Nephron progenitor cell (in vitro differentiated cells): ENCODE data around the gene FBN3.

ENCODE experiments used
- DNase-seq: peaks from one replicate; pipeline ENCODE4 v3.0.0; 2021
- H3K27ac Mint-ChIP-seq: 2 replicates; pipeline ENCODE4 v1.8.0; 2021; ENCODE audit warnings: mild to moderate bottlenecking, moderate library complexity, mixed read lengths
- H3K27me3 Mint-ChIP-seq: 2 replicates; pipeline ENCODE4 v1.8.0; 2021; ENCODE audit warnings: mild to moderate bottlenecking, low read depth, mixed read lengths; ENCODE audit not compliant: poor library complexity
- H3K36me3 Mint-ChIP-seq: 2 replicates; pipeline ENCODE4 v1.8.0; 2021; ENCODE audit warnings: low read depth, mixed read lengths
- H3K4me1 Mint-ChIP-seq: 2 replicates; pipeline ENCODE4 v1.8.0; 2021; ENCODE audit warnings: mixed read lengths
- H3K4me3 Mint-ChIP-seq: 2 replicates; pipeline ENCODE4 v1.8.0; 2021; ENCODE audit warnings: mild to moderate bottlenecking, moderate library complexity, mixed read lengths
- H3K9me3 Mint-ChIP-seq: 2 replicates; pipeline ENCODE4 v1.8.0; 2021; ENCODE audit warnings: mild to moderate bottlenecking, moderate library complexity, mixed read lengths
- CTCF ChIP-seq: fragments of 200-600 bp; sonication (generic); IDR thresholded peaks from 2 replicates; pipeline ENCODE4 v1.5.0; 2021; ENCODE audit warnings: antibody characterized with exemption

The FBN3 gene

DNA sequence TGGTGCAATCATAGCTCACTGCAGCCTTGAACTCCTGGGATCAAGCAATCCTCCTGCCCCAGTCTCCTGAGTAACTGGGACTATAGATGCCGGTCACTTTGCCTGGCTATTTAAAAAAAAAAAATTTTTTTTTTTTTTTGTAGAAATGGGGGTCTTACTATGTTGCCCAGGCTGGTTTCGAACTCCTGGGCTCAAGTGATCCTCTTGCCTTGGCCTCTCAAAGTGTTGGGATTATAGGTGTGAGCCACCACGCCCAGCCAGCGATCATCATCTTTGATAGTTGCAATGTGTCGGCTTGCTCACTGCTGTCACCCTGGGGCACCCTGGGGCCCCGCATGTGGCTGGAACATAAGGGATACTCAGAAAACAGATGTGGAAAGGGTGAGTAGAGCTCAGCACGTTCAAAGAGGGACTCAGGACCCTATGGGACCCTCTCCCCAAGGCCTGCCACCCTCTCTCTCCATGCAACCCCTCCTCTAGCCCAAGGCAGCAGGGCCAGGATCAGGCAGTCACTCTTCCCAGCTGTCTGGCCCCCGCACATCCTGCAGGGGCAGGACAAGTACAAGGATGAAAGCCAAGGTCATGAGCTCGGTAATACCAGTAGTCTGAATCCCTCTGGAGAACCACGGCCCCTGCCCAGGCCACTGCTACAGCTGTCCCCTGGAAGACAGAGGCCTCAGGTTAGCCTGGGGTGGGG lies 103.4 kb downstream of the FBN3 start:
- no peaks in the 10 kb centered on the region for H3K36me3 Mint-ChIP-seq
- peaks cover 43% of the 10 kb centered on the region for H3K27me3 Mint-ChIP-seq
- no peak overlapping the region for H3K4me3 Mint-ChIP-seq
- no peak overlapping the region for H3K27ac Mint-ChIP-seq
- TF ChIP-seq CTCF: no peak
- H3K4me1 Mint-ChIP-seq: no peaks in the 10 kb centered on the region
- no peaks in the 10 kb centered on the region for H3K9me3 Mint-ChIP-seq
- DNase-seq: no peak

DNA sequence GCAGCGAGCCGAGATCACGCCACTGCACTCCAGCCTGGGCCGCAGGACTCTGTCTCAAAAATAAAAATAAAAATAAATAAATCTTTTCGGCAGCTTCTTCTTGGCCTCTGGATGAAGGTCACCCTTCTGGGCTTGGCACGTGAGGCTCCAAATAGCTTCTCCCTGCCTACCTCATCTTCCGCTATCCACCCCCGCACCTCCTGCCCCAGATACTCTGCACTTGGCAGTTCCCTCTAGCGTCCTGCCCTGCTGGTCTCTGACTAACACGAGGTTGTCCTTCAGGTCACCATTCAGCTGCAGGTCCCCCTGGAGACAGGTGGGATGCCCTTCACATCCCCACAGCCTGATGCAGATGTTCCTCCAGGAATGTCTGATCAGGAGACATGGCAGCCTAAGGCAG lies 105.4 kb downstream of the FBN3 start:
- peaks cover 33% of the 10 kb centered on the region for H3K27me3 Mint-ChIP-seq
- no peaks in the 10 kb centered on the region for H3K4me1 Mint-ChIP-seq
- TF ChIP-seq CTCF: no peak
- no peaks in the 10 kb centered on the region for H3K36me3 Mint-ChIP-seq
- H3K4me3 Mint-ChIP-seq: no peak overlapping the region
- H3K27ac Mint-ChIP-seq: no peak overlapping the region
- no peak for DNase-seq
- no peaks in the 10 kb centered on the region for H3K9me3 Mint-ChIP-seq

DNA sequence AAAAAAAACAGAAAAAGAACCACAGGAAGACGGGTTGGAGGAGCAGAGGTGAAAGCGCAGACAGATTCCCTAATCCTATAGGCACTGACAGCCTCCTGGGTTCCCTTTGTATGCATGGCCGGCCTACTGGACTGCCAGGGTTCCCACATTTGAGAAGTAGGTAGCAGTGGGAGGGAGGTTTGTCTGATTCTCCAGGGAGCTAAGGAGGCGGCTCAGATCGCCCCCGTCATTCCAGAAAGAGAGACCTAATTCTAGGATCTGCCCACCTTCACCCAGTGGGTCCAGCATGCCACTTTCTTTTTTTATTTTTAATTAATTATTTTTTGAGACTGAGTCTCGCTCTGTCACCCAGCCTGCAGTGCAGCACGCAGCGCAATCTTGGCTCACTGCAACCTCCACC lies 106.5 kb downstream of the FBN3 start:
- Mint-ChIP-seq H3K27me3 (peaks cover 26% of the 10 kb centered on the region), H3K4me3 (no peak overlapping the region), H3K36me3 (no peaks in the 10 kb centered on the region), H3K9me3 (no peaks in the 10 kb centered on the region), H3K4me1 (no peaks in the 10 kb centered on the region), H3K27ac (no peak overlapping the region)
- DNase-seq: no peak
- TF ChIP-seq CTCF: no peak

GRCh38 chr19:8041531-8041931 lies 107.9 kb downstream of the FBN3 start:
- Mint-ChIP-seq H3K4me3 (no peak overlapping the region), H3K27ac (no peak overlapping the region), H3K4me1 (peaks cover 9% of the 10 kb centered on the region), H3K9me3 (no peaks in the 10 kb centered on the region), H3K27me3 (peaks cover 19% of the 10 kb centered on the region), H3K36me3 (no peaks in the 10 kb centered on the region)
- no peak for DNase-seq
- TF ChIP-seq CTCF: no peak

- Mint-ChIP-seq H3K27me3 (peaks cover 10% of the 10 kb centered on the region), H3K9me3 (no peaks in the 10 kb centered on the region), H3K4me1 (peaks cover 18% of the 10 kb centered on the region), H3K4me3 (no peak overlapping the region), H3K36me3 (no peaks in the 10 kb centered on the region), H3K27ac (no peak overlapping the region)
- no peak for TF ChIP-seq CTCF
- no peak for DNase-seq
These were observed 110.2 kb downstream of the FBN3 start for GRCh38 chr19:8039231-8039630.

- Mint-ChIP-seq H3K27ac (no peak overlapping the region), H3K27me3 (peaks cover 7% of the 10 kb centered on the region), H3K4me1 (peaks cover 22% of the 10 kb centered on the region), H3K36me3 (no peaks in the 10 kb centered on the region), H3K4me3 (no peak overlapping the region), H3K9me3 (no peaks in the 10 kb centered on the region)
- no peak for TF ChIP-seq CTCF
- DNase-seq: no peak
These were observed 110.6 kb downstream of the FBN3 start for GRCh38 chr19:8038815-8039214.
